Cardiac muscle cell (in vitro differentiated cells and primary cell): ENCODE measurements around the gene ABRACL. TPM values are rescaled to one million over a fixed set of nuclear protein-coding genes. Genes with fewer than 3 reads are reported as not detected.
"Not testable (repeated sequence)": the region's sequence is repeated elsewhere in the genome, so short reads cannot be mapped to it uniquely, and the experiment has no call there.

Experiments
- DNase-seq, 2 donors: peaks; one replicate each; pipeline versions ENCODE4 v3.0.0 to v3.0.0-alpha.2; 2010 to 2017; ENCODE audit warnings: low read depth in 1 of 2, low spot score in 1 of 2
- H3K27ac ChIP-seq: fragments of 200-600 bp; sonication (generic); 2 replicates; pipeline ENCODE4 v1.5.1; 2016
- H3K27me3 ChIP-seq: fragments of 200-600 bp; sonication (generic); 2 replicates; pipeline ENCODE4 v1.6.0; 2016; ENCODE audit warnings: control low read depth
- H3K36me3 ChIP-seq: fragments of 200-600 bp; sonication (generic); 2 replicates; pipeline ENCODE4 v1.5.1; 2016; ENCODE audit warnings: control low read depth
- H3K4me1 ChIP-seq: fragments of 200-600 bp; sonication (generic); 2 replicates; pipeline ENCODE4 v1.8.1; 2017; ENCODE audit warnings: low read depth, mild to moderate bottlenecking, mixed run types
- H3K4me3 ChIP-seq: fragments of 200-600 bp; sonication (generic); 2 replicates; pipeline ENCODE4 v1.5.1; 2016; ENCODE audit warnings: mild to moderate bottlenecking
- H3K9me3 ChIP-seq: fragments of 200-600 bp; sonication (generic); 2 replicates; pipeline ENCODE4 v1.5.1; 2017; ENCODE audit warnings: low read depth, mild to moderate bottlenecking, control low read depth
- CTCF ChIP-seq: IDR thresholded peaks from 2 replicates; pipeline ENCODE4 v1.5.1; 2012; ENCODE audit warnings: low read depth, mild to moderate bottlenecking, low read length
- polyA plus RNA-seq: library from polyadenylated mRNA; unstranded; fragments of >200 nt; fragmentation: Nextera tagmentation; extraction: Ambion mirVana; gene quantifications from 2 replicates; pipeline ENCODE4 v1.2.1, GENCODE V29; 2016
- total RNA-seq: library from RNA; depleted of rRNA; stranded (reverse); fragments of >200 nt; gene quantifications from 2 replicates; pipeline ENCODE4 v1.2.3, GENCODE V29; 2016

ABRACL gene
- total and polyA plus RNA-seq, 2 experiments from 2014 or later = 9.8 to 37.8 TPM

- no peaks in the 10 kb centered on the region for H3K9me3 ChIP-seq
- no peaks in the 10 kb centered on the region for H3K36me3 ChIP-seq
- H3K27ac ChIP-seq = peak overlapping the region; percentile 83
- no peak for TF ChIP-seq CTCF
- no peaks in the 10 kb centered on the region for H3K27me3 ChIP-seq
- H3K4me1 ChIP-seq = peaks cover 15% of the 10 kb centered on the region
- H3K4me3 ChIP-seq = peak overlapping the region; percentile 77
- no peak for DNase-seq
Observed at GRCh38 chr6:138987080-138987642, 41.4 kb upstream of the ABRACL start.

- Histone ChIP-seq H3K4me1 (peaks cover 14% of the 10 kb centered on the region), H3K36me3 (no peaks in the 10 kb centered on the region), H3K9me3 (no peaks in the 10 kb centered on the region), H3K4me3 (peak within 1 kb of the TSS; percentile 77), H3K27ac (peak within 1 kb of the TSS; percentile 83), H3K27me3 (no peaks in the 10 kb centered on the region)
- peak; percentile 82 for TF ChIP-seq CTCF
- DNase-seq = peak; percentile 92 to 95
Observed at GRCh38 chr6:138987643-138988468, 40.7 kb upstream of the ABRACL start, which contains the start of gene REPS1. Gene REPS1, minus strand, starts transcription at chr6:138988253. Its CDS starts 571 bp downstream, at chr6:138987682.

GRCh38 chr6:138988469-138988834 lies 40.1 kb upstream of the ABRACL start:
- Histone ChIP-seq H3K27me3 (no peaks in the 10 kb centered on the region), H3K27ac (no peak overlapping the region), H3K9me3 (no peaks in the 10 kb centered on the region), H3K36me3 (no peaks in the 10 kb centered on the region), H3K4me1 (peaks cover 14% of the 10 kb centered on the region), H3K4me3 (no peak overlapping the region)
- no peak for TF ChIP-seq CTCF
- DNase-seq = no peak

DNA sequence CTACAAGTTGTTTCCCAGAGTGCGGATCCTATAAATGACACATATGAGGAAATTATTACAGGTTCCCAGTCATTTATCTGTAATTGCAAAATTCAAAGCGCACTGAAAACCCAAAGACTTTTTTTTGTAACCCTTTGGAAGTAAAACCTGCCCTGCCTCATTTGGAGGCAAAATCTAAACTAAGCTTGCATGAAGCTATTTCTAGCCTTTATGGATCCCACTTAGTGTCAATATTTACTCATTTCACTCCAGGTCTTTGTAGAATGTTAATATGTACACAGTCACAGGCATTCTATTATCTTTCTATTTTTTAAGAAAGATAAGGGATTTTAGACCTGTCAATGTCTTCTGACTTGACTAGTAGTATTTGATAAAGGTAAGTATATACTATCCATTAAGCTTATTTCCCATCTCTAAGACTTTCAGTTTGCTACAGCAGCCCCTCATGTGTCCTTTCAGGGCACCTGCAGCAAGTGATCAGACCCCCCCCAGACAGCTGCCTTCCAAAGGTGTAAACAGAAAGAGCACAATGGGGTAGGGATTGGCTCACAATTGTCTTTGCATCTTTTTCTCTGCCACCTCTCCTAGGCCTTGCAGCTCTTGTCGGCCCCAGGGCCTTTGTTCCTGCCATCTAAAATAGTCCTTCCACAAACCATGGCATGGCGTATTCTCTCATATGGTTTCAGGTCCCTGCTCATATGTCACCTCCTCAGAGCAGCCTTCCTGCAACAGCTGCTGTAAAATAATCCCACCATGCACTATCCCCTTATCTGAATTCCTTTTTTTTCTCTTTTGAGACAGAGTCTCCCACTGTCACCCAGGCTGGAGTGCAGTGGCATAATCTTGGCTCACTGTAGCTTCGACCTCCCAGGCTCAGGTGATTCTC lies 39.2 kb upstream of the ABRACL start:
- no peak overlapping the region for H3K4me3 ChIP-seq
- H3K27ac ChIP-seq = no peak overlapping the region
- no peaks in the 10 kb centered on the region for H3K36me3 ChIP-seq
- H3K27me3 ChIP-seq = no peaks in the 10 kb centered on the region
- H3K4me1 ChIP-seq = peaks cover 14% of the 10 kb centered on the region
- H3K9me3 ChIP-seq = no peaks in the 10 kb centered on the region
- DNase-seq = no peak
- no peak for TF ChIP-seq CTCF

- DNase-seq = no peak
- no peaks in the 10 kb centered on the region for H3K9me3 ChIP-seq
- TF ChIP-seq CTCF = no peak
- H3K27me3 ChIP-seq = no peaks in the 10 kb centered on the region
- no peak overlapping the region for H3K27ac ChIP-seq
- no peaks in the 10 kb centered on the region for H3K36me3 ChIP-seq
- no peaks in the 10 kb centered on the region for H3K4me1 ChIP-seq
- no peak overlapping the region for H3K4me3 ChIP-seq
Observed at GRCh38 chr6:138991206-138991605, 37.3 kb upstream of the ABRACL start.

GRCh38 chr6:138992965-138993364 lies 35.6 kb upstream of the ABRACL start:
- not testable (repeated sequence) for H3K27me3 ChIP-seq

GRCh38 chr6:138993410-138993809 lies 35.1 kb upstream of the ABRACL start:
- not testable (repeated sequence) for H3K9me3 ChIP-seq, H3K4me1 ChIP-seq, H3K4me3 ChIP-seq, H3K36me3 ChIP-seq, H3K27ac ChIP-seq, H3K27me3 ChIP-seq, DNase-seq

More at GRCh38 chr6:138992965-138993364, 35.6 kb upstream of the ABRACL start:
- H3K4me1 ChIP-seq, H3K4me3 ChIP-seq, H3K36me3 ChIP-seq, DNase-seq, H3K9me3 ChIP-seq, H3K27ac ChIP-seq: not testable (repeated sequence)
